ENCODE results near the gene NMNAT3. TPM values are rescaled to one million over a fixed set of nuclear protein-coding genes. Genes with fewer than 3 reads are reported as not detected.

NMNAT3 gene
- 0.87 and 0.95 TPM in 2 replicates for total RNA-seq (ENCODE audit: low replicate concordance)

DNA sequence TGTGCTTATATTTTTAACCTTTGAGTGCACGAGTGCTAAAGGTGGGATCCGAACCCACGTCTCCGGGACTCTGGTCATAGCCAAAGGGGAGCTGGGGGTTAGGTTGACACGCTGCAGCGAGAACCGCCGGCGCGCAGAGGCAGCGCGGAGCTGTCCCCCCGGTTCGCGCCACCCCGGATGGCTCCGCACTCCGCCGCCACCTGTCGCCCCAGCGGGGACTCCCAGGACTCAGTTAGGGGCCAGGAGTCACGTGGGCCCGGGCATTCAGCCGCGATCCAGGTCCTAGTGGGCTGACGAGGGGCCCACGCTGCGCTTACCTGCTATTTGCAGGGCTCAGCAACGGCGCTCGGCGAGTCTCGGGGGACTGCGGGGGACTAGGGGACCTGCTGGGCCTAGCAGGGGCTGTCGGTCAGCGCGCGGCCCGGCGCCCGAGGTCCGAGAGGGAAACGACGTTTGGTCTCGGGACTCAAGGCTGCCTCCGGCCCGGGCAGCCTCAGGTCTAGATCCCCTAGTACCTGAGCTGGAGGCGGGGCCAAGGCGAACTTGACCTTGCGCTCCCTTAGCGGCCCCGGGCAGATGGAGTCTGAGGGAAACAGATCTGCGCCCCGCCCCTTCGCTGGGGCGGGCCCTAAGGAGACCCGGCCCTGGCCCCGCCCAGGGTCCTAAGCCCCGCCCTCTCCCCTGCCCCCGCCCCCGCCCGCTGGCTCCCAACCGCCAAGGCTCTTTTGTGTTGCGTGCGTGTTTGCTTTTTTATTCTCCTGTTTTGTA, at the start of gene NMNAT3:
NMNAT3 (minus strand) TSS at position 585 of the 768 bp plus-strand sequence. CDS start 50,248 bp downstream, outside the sequence.
- Histone ChIP-seq H3F3A (ENCODE audit: low read depth) (peaks cover 11% of the 10 kb centered on the region), H3K27ac (no peak within 1 kb of the TSS), H3K36me3 (no peaks in the 10 kb centered on the region), H3K4me2 (peak within 1 kb of the TSS; percentile 91), H3K4me3 (peak within 1 kb of the TSS; percentile 62), H3K4me1 (peaks cover 29% of the 10 kb centered on the region), H3K79me2 (ENCODE audit: low read depth) (no peaks in the 10 kb centered on the region), H3K27me3 (peaks cover 24% of the 10 kb centered on the region), H2AFZ (replicated peaks) (peak within 1 kb of the TSS; percentile 89), H3K9me3 (ENCODE audit: low read depth) (no peaks in the 10 kb centered on the region), H3K9ac (no peak within 1 kb of the TSS), H4K20me1 (ENCODE audit: low read depth) (no peaks in the 10 kb centered on the region)
- TF ChIP-seq EZH2phosphoT487 (IDR thresholded peaks at IDR 0.05): peak; percentile 26
- TF ChIP-seq, protein P1, sequence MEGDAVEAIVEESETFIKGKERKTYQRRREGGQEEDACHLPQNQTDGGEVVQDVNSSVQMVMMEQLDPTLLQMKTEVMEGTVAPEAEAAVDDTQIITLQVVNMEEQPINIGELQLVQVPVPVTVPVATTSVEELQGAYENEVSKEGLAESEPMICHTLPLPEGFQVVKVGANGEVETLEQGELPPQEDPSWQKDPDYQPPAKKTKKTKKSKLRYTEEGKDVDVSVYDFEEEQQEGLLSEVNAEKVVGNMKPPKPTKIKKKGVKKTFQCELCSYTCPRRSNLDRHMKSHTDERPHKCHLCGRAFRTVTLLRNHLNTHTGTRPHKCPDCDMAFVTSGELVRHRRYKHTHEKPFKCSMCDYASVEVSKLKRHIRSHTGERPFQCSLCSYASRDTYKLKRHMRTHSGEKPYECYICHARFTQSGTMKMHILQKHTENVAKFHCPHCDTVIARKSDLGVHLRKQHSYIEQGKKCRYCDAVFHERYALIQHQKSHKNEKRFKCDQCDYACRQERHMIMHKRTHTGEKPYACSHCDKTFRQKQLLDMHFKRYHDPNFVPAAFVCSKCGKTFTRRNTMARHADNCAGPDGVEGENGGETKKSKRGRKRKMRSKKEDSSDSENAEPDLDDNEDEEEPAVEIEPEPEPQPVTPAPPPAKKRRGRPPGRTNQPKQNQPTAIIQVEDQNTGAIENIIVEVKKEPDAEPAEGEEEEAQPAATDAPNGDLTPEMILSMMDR (IDR thresholded peaks at IDR 0.05): no peak
- DNase-seq (ENCODE audit: low spot score): peak; percentile 92
- peaks cover 14% of the 10 kb centered on the region for H3K27me3 Mint-ChIP-seq (ENCODE audit: insufficient read depth, low read depth)
- peaks cover 30% of the 10 kb centered on the region for H3K4me1 Mint-ChIP-seq
- H3K27ac Mint-ChIP-seq: no peak within 1 kb of the TSS
- H3K9me3 Mint-ChIP-seq: no peaks in the 10 kb centered on the region
- peak within 1 kb of the TSS; percentile 70 for H3K4me3 Mint-ChIP-seq
- no peaks in the 10 kb centered on the region for H3K36me3 Mint-ChIP-seq

DNA sequence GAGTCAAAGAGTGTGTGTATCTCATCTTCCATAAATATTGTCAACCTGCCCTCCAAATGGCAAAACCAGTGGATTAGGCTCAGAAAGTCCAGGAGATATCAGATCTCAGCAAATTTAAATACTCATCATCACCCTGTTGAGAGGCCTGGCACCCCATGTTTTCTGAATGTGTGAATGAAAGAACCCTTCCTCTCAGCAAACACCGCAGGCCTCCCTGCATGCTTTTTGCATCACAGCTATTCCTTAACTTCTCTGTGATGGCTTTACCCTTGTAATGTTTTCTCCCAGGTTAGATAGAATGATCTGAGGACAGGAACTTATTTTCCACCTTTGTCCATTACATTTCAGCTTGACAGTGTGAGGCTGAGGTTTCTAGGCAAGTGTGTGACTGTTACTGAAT, 43.6 kb upstream of the NMNAT3 start:
- Histone ChIP-seq H3F3A (ENCODE audit: low read depth) (no peaks in the 10 kb centered on the region), H3K27me3 (no peaks in the 10 kb centered on the region), H2AFZ (replicated peaks) (no peak overlapping the region), H3K4me1 (no peaks in the 10 kb centered on the region), H4K20me1 (ENCODE audit: low read depth) (no peaks in the 10 kb centered on the region), H3K9ac (no peak overlapping the region), H3K9me3 (ENCODE audit: low read depth) (no peaks in the 10 kb centered on the region), H3K27ac (no peak overlapping the region), H3K4me2 (no peak overlapping the region), H3K79me2 (ENCODE audit: low read depth) (no peaks in the 10 kb centered on the region), H3K4me3 (no peak overlapping the region), H3K36me3 (no peaks in the 10 kb centered on the region)
- H3K27me3 Mint-ChIP-seq (ENCODE audit: insufficient read depth, low read depth): peaks cover 6% of the 10 kb centered on the region
- no peak for TF ChIP-seq EZH2 (IDR thresholded peaks at IDR 0.05)
- no peak for TF ChIP-seq EZH2phosphoT487 (IDR thresholded peaks at IDR 0.05)
- TF ChIP-seq, protein P1 (IDR thresholded peaks at IDR 0.05): no peak
- H3K4me1 Mint-ChIP-seq: no peaks in the 10 kb centered on the region
- DNase-seq (ENCODE audit: low spot score): no peak
- H3K27ac Mint-ChIP-seq: no peak overlapping the region
- no peaks in the 10 kb centered on the region for H3K36me3 Mint-ChIP-seq
- H3K9me3 Mint-ChIP-seq: no peaks in the 10 kb centered on the region
- H3K4me3 Mint-ChIP-seq: no peak overlapping the region

DNA sequence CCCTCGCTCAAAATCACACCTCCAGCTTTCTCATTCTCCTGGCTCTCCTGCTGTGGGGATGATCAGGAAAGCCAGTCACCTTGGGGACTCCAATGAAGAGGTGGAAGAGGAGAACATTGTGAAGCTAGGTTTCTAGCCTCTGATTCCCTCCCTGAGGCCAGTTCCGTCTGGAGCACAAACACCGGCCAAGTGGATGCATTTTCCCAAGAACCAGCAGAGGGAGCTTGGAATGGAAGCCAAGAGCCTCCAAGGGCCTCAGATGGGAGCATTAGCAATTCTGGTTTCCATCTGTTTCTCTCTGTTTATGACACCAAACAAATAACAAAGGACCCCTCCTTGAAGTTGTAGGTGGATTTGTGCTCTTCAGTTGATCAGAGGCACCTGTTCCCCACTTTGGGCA, 40.6 kb upstream of the NMNAT3 start:
- H3K4me2 ChIP-seq: no peak overlapping the region
- H2AFZ ChIP-seq (replicated peaks): peak overlapping the region; percentile 36
- H3K36me3 ChIP-seq: no peaks in the 10 kb centered on the region
- no peaks in the 10 kb centered on the region for H3K79me2 ChIP-seq (ENCODE audit: low read depth)
- no peaks in the 10 kb centered on the region for H3K36me3 Mint-ChIP-seq
- H3K9me3 Mint-ChIP-seq: no peaks in the 10 kb centered on the region
- no peaks in the 10 kb centered on the region for H3F3A ChIP-seq (ENCODE audit: low read depth)
- no peak overlapping the region for H3K27ac ChIP-seq
- no peaks in the 10 kb centered on the region for H4K20me1 ChIP-seq (ENCODE audit: low read depth)
- H3K4me1 Mint-ChIP-seq: no peaks in the 10 kb centered on the region
- H3K27me3 Mint-ChIP-seq (ENCODE audit: insufficient read depth, low read depth): peaks cover 6% of the 10 kb centered on the region
- H3K4me1 ChIP-seq: no peaks in the 10 kb centered on the region
- no peak overlapping the region for H3K27ac Mint-ChIP-seq
- peak; percentile 74 for DNase-seq (ENCODE audit: low spot score)
- no peak overlapping the region for H3K4me3 Mint-ChIP-seq
- no peak overlapping the region for H3K4me3 ChIP-seq
- TF ChIP-seq EZH2 (IDR thresholded peaks at IDR 0.05) (no peak), EZH2phosphoT487 (IDR thresholded peaks at IDR 0.05) (no peak)
- TF ChIP-seq, protein P1 (IDR thresholded peaks at IDR 0.05): peak; percentile 66
- no peak overlapping the region for H3K9ac ChIP-seq
- no peaks in the 10 kb centered on the region for H3K9me3 ChIP-seq (ENCODE audit: low read depth)
- H3K27me3 ChIP-seq: no peaks in the 10 kb centered on the region

Measured in neural progenitor cell (in vitro differentiated cells).